ENCODE measurements around the gene SPHKAP.

SPHKAP gene

DNA sequence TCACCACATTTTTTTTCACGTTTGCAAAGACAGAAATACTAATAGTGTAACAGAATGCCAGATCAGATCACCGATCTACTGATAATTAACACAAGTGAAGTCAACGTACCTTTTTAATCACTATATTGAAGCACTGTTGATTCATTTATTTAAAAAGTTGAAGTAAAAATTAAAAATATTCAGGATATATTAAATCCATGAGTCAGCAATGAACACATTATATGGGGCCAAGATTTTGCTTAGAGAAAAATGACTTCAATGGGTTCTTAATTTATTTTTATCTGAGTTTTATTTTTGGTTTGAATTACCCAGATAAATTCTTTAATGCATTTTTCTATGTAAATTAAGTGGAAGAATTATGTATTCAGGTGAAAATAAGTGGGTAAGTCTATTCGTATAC is 14.2 kb downstream of the SPHKAP start:
- DNase-seq (ENCODE audit: insufficient read length, low spot score) = no peak
- FAIRE-seq = no peak
- TF ChIP-seq, protein P1, sequence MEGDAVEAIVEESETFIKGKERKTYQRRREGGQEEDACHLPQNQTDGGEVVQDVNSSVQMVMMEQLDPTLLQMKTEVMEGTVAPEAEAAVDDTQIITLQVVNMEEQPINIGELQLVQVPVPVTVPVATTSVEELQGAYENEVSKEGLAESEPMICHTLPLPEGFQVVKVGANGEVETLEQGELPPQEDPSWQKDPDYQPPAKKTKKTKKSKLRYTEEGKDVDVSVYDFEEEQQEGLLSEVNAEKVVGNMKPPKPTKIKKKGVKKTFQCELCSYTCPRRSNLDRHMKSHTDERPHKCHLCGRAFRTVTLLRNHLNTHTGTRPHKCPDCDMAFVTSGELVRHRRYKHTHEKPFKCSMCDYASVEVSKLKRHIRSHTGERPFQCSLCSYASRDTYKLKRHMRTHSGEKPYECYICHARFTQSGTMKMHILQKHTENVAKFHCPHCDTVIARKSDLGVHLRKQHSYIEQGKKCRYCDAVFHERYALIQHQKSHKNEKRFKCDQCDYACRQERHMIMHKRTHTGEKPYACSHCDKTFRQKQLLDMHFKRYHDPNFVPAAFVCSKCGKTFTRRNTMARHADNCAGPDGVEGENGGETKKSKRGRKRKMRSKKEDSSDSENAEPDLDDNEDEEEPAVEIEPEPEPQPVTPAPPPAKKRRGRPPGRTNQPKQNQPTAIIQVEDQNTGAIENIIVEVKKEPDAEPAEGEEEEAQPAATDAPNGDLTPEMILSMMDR (IDR thresholded peaks at IDR 0.05; ENCODE audit: insufficient read depth, missing control alignments) = no peak

GRCh38 chr2:228164718-228165117 is 16.8 kb downstream of the SPHKAP start:
- TF ChIP-seq, protein P1 (IDR thresholded peaks at IDR 0.05; ENCODE audit: insufficient read depth, missing control alignments) = no peak
- DNase-seq (ENCODE audit: insufficient read length, low spot score) (no peak), FAIRE-seq (no peak)

GRCh38 chr2:228157841-228158240 is 23.6 kb downstream of the SPHKAP start:
- no peak for FAIRE-seq
- TF ChIP-seq, protein P1 (IDR thresholded peaks at IDR 0.05; ENCODE audit: insufficient read depth, missing control alignments) = no peak

DNA sequence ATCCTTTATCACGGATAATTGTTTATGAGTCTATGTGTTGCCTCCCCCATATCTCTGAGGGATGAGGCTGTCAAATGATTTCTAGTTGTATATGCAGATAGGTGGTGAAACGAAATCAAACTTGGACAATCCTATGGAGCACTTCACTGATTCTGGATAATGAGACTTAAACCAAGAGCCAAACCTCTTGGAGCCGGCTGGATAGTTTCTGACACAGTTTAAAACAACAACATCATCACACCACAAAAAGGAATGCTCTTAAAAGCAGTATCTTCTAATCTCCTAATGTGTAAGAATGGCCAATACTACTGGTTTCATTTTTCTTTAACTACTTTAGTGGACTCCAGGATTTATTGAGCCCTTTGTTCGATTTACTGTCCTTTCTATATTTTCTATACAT is 36.5 kb downstream of the SPHKAP start:
- FAIRE-seq (no peak), DNase-seq (ENCODE audit: insufficient read length, low spot score) (no peak)
- TF ChIP-seq, protein P1 (IDR thresholded peaks at IDR 0.05; ENCODE audit: insufficient read depth, missing control alignments) = no peak

More at GRCh38 chr2:228157841-228158240, 23.6 kb downstream of the SPHKAP start:
- no peak for DNase-seq (ENCODE audit: insufficient read length, low spot score)

GRCh38 chr2:228140934-228141528 is 40.5 kb downstream of the SPHKAP start:
- TF ChIP-seq, protein P1 (IDR thresholded peaks at IDR 0.05; ENCODE audit: insufficient read depth, missing control alignments) = no peak
- DNase-seq (ENCODE audit: insufficient read length, low spot score) (no peak), FAIRE-seq (no peak)

GRCh38 chr2:228136027-228136426 is 45.5 kb downstream of the SPHKAP start:
- no peak for DNase-seq (ENCODE audit: insufficient read length, low spot score)
- FAIRE-seq = no peak
- TF ChIP-seq, protein P1 (IDR thresholded peaks at IDR 0.05; ENCODE audit: insufficient read depth, missing control alignments) = no peak

DNA sequence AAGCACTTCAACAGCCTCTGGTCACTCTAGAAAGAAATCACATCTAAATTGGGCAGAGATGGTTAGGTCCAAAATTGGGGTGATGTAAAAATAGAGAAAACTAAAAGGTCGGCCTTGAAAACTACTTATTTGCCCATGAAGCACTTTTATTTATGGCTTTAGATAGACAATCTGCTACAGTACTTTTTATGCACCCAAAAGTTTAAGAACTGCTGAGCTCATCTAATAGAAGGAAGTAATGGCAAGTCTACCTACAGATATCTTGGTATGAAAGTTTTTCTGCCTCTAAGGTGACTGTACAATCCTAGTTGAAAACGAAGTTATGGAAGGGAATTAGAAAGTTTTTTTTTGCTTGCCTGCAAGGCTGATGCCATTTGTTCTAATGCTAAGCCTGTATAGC is 46.2 kb downstream of the SPHKAP start:
- DNase-seq (ENCODE audit: insufficient read length, low spot score) = no peak
- FAIRE-seq = no peak
- TF ChIP-seq, protein P1 (IDR thresholded peaks at IDR 0.05; ENCODE audit: insufficient read depth, missing control alignments) = no peak
